Stimulated activated CD4-positive, alpha-beta T cell treated with anti-CD3 and anti-CD28 coated beads, Interleukin-1b, Interleukin-23, amount 100 ng/mL, for 48 hours (primary cell): ENCODE results near the gene TPTE.
"Not testable (repeated sequence)": the region's sequence is repeated elsewhere in the genome, so short reads cannot be mapped to it uniquely, and the experiment has no call there.

Source experiments
- DNase-seq: peaks from one replicate; pipeline ENCODE4 v3.0.0-alpha.2; 2020

Gene TPTE

DNA sequence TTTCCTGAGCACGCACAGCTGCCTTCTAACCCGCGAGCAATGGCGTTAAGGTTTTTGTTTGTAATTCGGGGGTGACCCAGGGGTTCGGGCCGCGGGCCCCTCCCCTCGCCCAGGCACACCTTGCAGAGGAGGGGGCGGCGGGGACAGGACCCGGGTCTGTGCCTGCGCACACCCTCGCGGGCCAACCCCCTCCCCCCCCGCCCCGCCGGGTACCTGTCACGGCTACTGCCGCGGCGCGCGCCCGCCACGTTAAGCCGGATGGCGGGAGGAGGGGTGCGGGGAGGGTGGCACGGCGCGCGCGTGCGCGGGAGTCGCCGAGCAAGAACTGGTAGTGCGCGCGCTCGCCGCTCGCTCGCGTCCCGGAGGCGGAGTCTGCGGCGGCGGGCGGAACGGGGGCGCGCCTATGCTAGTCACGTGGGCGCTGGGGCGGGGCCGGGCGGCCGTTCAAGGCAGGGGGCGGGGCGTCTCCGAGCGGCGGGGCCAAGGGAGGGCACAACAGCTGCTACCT lies at the start of gene TPTE:
Gene TPTE, plus strand, starts transcription at position 493 of the 508 bp plus-strand sequence. CDS start 17,141 bp downstream, outside the sequence.
- DNase-seq, result no peak

- not testable (repeated sequence) for DNase-seq
Observed at GRCh38 chr21:10471999-10472398, 49.4 kb upstream of the TPTE start.

DNA sequence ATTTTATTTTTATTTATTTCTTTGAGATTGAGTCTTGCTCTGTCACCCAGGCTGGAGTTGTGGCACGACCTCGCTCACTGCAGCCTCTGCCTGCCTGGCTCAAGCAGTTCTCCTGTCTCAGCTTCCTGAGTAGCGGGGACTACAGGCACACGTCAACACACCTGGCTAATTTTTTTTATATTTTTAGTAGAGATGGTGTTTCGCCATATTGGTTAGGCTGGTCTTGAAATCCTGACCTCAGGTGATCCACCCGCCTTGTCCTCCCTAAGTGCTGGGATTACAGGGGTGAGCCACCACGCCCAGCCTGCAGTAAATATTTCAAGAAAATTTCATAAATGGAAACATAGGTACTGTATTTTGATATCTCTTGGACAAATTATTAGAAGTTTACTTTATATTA lies 43.6 kb upstream of the TPTE start:
- not testable (repeated sequence) for DNase-seq

DNA sequence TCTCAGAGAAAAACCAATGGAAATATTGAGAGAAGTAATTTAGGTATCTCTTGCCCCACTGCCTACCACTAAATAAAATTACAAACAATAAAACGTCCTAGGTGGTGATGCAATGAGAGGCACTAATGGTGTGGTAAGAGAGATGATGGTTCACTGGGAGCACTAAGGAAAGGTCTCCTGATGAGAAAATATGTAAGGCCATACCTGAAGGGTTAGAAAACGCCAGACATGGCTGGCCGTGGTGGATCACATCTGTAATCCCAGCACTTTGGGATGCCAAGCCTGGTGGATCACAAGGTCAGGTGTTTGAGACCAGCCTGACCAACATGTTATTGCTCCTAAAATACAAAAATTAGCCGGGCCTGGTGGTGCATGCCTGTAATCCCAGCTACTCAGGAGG lies 41.5 kb upstream of the TPTE start:
- not testable (repeated sequence) for DNase-seq

DNA sequence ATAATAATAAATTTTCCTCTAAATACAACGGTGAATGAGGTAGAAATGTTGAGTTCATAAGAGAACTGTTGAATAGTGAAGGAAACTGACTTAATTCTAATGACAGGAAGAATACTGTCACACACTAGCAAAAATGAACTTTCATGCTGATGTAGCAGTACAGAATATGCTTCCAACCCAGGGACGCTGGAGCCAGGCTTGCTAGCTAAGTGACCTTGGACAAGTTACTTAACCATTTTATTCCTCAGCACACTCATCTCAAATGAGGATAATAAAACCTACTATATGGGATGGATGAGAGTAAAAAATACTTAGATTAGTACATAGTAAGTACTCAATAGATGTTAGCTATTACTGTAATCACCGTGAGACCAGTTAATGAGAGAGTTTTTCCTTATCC lies 36.5 kb upstream of the TPTE start:
- not testable (repeated sequence) for DNase-seq

GRCh38 chr21:10490453-10490852 lies 30.9 kb upstream of the TPTE start:
- not testable (repeated sequence) for DNase-seq

DNA sequence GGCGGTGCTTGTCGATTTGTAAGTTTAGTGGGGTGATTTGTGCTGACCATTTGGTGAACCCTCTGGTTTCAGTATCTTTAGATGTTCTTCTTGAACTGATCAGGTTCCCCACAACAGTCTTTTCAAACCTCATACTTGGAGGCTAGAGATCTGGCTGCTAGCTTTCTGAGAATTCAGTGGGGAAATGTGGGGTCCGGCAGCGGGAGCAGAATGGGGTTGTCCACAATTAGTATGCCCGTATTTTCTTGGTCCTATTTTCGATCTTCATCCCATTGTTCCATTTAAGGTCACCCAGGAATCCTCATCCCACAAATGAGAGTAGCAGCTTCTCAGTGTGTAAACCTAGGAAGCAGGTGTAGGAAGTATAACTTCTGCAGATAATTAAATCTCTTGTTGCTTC lies 10.3 kb upstream of the TPTE start:
- no peak for DNase-seq

DNA sequence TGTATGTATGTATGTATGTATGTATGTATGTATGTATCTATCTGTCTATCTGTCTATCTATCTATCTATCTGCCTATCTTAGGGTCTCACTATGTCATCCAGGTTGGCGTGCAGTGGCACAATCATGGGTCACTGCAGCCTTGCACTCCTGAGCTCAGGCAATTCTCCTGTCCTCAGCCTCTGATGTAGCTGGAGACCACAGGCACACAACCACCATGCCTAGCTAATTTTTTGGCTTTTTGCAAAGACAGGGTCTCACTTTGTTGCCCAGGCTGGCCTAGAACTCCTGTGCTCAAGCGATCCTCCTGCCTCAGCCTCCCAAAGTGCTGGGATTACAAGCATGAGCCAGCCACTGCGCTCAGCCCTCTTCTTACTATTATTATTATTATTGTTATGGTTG lies 4.5 kb upstream of the TPTE start:
- not testable (repeated sequence) for DNase-seq

DNA sequence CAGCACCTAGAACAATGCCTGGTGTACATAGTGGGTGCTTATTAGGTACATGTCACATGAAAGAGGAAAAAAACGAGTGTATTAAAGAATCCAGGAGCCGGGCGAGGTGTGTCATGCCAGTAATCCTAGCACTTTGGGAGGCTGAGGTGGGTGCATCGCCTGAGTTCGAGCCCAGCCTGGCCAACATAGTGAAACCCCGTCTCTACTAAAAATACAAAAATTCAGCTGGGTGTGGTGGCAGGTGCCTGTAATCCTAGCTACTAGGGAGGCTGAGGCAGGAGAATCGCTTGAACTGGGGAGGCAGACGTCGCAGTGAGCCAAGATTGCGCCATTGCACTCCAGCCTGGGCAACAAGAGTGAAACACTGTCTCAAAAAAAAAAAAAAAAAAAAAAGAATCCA lies 3.5 kb upstream of the TPTE start:
- DNase-seq, result not testable (repeated sequence)

- DNase-seq, result not testable (repeated sequence)
Observed at GRCh38 chr21:10521835-10522500, 585 bp downstream of the TPTE start.

- no peak for DNase-seq
Observed at GRCh38 chr21:10539956-10540355, 18.6 kb downstream of the TPTE start.

DNA sequence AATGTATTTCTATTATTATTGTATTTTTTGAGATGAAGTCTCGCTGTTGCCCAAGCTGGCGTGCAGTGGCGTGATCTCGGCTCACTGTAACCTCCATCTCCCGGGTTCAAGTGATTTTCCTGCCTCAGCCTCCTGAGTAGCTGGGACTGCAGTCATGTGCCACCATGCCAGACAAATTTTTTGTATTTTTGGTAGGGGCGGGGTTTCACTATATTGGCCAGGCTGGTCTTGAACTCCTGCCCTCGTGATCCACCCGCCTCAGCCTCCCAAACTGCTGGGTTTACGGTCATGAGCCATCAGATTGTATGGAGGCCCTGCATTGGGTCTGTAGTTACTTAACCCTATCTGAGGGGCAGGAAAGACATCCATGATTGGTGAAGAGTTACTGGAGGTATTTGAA lies 23.0 kb downstream of the TPTE start:
- DNase-seq, result not testable (repeated sequence)

DNA sequence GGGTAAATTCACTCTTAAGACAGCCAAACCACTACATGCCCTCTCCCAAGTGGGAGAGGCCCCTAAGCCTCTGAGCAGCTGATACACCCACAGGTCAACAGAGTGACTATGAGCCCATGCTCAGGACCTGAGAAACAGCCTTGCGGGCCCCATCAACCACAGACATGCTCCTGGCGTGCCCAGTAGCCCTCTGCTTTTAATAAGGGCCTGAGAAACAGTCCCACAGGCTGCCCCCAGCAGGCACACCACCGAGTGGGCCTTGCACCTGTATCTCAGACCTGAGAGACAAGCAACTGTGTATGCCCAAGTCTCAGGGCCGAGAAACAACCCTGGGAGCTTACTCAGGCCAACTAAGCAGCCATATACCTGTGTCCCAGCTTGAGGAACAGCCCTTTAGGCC lies 26.5 kb downstream of the TPTE start:
- not testable (repeated sequence) for DNase-seq

GRCh38 chr21:10548331-10548954 lies 27.1 kb downstream of the TPTE start:
- not testable (repeated sequence) for DNase-seq

DNA sequence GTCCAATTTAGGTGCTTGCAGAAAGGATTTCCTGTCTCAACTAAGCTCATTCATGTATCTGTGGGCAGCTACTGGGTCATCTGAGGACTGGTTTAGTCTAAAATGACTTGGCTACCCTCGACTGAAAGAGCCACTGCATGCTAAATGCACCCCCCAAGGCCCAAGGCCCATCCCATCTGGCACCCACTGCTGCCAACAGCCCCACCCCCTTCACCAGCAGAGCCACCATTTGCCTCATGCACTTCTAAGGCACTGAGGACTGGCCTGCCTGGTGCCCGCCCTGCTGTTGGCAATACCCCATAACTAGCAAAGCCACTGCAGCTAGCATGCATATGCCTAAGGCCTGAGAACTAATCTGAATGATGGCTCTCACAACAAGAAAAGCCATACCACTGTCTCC lies 49.4 kb downstream of the TPTE start:
- DNase-seq, result not testable (repeated sequence)

GRCh38 chr21:10574531-10575310 lies 53.3 kb downstream of the TPTE start:
- not testable (repeated sequence) for DNase-seq

DNA sequence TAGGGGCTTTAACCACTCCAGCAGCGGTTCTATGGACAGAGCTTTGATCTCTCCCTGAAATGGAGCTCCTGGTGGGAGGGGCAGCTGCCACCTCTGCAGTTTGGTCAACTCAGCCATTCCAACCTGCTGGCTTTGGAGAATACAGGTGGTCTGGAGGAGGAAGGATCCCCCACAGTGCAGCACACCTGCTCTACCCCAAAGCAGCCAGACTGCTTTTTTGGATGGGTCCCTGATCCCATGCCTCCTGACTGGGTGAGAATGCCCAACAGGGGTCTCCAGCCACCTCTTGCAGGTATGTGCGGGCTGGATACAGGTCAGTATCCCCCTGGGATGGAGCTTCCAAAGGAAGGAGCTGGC lies 53.9 kb downstream of the TPTE start:
- DNase-seq, result no peak

DNA sequence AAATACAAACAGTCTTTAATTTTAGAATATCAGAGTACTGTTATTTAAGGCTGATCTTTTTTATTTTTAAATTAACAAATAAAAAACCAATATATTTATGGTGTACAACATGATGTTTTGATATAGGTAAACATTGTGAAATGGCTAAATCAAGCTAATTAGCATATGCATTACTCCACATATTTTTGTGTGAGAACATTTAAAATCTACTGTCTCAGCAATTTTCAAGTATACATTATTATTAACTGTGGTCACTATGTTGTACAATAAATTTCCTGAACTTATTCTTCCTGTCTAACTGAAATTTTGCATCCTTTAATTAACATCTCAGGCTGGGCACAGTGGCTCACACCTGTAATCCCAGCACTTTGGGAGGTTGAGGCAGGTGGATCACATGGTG lies 57.5 kb downstream of the TPTE start:
- not testable (repeated sequence) for DNase-seq

GRCh38 chr21:10589115-10589514 lies 67.7 kb downstream of the TPTE start:
- not testable (repeated sequence) for DNase-seq

- not testable (repeated sequence) for DNase-seq
Observed at GRCh38 chr21:10607074-10607473, 85.7 kb downstream of the TPTE start.

DNA sequence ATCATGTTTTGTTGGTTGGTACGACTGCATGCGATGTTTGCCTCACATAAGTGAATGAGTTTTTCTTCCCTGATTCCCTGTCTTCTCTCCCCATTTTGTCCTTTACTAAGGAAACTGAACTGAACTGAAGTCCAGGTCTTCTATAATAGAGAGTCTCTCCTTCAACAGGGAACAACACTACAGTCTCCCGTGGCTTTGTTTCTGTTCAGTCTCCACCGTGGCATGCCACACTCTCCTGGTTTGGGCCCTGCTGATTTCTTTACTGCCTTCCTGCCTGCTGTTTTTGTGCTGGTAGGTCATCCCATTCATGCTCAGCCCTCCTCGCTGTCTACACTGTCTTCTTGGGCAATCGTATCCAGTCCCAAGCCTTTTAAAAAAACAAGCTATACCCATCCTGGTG lies 92.9 kb downstream of the TPTE start:
- DNase-seq, result not testable (repeated sequence)

- DNase-seq, result not testable (repeated sequence)
Observed at GRCh38 chr21:10616061-10616460, 94.7 kb downstream of the TPTE start.

DNA sequence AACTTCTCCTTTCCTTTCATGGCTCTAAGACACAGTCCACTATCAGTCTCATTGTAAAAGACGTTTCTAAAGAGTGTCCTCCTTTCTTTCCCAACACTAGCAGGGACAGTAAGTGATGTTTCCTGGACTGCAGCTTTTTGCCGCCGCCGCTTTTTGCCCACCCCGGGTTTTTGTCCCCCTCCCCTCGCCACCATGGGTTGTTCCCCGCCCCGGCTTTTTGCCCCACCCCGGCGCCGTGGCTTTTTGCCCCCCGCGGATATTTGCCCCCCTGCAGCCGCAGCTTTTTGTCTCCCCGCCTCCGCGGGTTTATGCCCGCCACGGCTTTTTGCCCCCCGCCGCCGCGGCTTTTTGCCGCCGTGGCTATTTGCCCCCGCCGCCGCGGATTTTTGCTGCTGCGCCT lies 95.2 kb downstream of the TPTE start:
- no peak for DNase-seq
